CD4-positive, alpha-beta T cell treated with Interleukin-12 subunit alpha and Interleukin-12 subunit beta, for 1 hour (primary cell): Measurements from ENCODE around the gene L3MBTL4.

Experiments used
- DNase-seq: peaks from one replicate; pipeline ENCODE4 v3.0.0-alpha.2; 2020

L3MBTL4 gene

DNA sequence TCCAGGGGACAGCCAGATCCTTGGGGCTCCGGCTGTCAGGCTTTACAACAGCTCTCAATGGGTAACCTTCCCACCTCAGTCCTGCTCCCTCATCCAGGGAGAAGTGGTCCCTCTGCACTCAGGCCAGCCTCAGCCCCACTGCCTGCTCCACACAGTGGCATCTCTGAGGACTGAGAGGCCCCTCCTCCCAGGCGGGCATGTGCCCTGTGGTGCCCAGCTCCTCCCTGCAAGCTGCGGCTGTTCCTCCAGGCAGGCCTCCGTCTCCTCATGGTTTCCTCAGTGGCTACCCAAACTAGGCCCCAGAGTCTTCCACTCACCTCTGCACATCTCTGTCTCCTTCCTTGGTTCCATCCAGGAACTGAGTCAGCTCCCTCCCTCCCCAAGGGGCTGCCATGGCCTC is 437.7 kb downstream of the L3MBTL4 start:
- no peak for DNase-seq

DNA sequence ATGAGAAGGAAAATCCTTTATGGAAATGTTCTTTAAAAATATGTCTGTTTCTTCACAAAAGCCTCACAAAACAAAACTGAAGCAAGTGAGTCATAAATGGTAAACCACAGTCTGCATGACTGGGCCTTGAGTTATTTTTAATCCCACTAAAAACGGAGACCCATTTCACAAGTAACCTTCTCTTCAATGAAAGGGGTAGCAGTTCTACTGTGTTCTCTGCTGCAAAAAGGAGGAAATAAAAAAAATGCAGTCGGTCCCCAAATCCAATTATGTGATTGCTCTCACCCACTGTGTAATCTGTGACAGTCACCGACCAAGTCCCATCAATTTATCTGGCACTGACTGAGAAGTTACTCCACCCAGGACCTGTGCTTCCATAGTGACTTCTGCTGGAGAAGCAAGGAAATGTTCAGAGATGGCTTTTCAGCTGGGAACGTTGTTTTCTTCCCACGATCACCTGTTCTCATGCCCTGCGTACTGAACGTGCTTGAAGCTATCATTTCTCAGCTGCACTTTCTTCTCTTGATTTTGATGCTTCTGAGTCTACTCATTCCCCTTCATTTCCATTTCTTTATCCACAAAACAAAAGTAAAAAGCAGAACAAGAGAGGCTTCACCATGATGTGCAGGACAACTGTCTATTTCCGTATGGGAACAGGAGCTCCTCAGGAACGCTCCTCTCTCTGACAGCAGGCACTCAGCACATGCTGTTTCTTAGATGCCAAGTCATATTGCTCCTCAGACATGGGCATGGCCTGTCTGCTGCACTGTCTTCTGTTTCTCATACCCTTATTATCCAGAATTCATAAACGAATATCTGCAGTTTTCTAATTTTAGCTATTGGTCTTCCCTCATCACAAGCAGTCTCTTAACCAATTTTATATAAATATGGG is 439.4 kb downstream of the L3MBTL4 start:
- DNase-seq = no peak

DNA sequence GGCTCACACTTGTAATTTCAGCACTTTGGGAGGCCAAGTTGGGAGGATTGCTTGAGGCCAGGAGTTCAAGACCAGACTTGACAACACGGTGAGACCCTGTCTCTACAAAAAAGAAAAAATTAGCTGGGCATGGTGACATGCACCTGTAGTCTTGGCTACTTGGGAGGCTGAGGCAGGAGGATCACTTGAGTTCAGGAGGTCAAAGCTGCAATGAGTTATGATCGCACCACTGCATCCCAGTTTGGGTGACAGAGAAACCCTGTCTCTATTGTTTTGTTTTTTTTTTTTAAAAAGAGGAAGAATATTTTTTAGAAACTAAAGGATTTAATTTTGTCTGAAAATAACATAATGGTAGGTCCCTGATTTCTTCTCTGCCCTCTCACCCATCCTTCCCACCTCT is 440.0 kb downstream of the L3MBTL4 start:
- DNase-seq = no peak

DNA sequence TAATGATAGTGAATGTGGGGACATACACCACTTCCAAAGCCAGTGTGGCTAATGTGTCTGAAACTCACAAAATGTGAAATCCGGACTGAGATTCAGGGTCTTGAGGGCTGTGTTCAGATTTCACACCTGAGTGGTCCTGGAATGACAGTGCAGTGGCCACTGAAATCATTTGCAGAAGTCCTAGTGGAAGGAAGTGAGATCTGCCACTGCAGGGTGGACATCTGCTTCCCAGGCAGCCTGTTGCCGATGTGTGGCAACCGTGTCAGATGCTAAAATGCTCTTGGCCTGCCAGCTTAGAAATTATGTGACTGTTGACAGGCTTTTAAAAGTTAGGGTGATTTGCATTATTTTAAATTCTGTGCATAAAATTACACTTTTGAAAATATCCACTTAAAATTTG is 441.6 kb downstream of the L3MBTL4 start:
- no peak for DNase-seq

DNA sequence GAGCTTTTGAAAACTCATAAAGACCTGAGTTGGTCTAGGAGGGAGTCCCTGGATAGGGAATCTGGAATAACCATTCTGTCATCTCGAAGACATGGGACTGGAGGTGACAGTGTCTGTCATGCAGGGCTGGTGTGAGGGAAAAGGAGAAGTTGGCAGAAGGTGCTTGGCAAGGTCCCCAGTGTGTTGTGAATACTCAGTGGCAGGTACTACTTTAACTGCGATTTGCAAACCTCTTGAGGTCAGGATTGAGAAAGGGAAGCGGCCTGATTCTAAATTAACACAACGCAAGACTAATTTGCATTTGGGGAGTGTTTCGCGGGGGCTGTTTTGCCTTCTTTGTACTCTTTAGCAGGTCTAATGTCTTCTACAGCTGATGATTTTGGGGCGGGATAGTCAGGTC is 442.4 kb downstream of the L3MBTL4 start:
- no peak for DNase-seq

DNA sequence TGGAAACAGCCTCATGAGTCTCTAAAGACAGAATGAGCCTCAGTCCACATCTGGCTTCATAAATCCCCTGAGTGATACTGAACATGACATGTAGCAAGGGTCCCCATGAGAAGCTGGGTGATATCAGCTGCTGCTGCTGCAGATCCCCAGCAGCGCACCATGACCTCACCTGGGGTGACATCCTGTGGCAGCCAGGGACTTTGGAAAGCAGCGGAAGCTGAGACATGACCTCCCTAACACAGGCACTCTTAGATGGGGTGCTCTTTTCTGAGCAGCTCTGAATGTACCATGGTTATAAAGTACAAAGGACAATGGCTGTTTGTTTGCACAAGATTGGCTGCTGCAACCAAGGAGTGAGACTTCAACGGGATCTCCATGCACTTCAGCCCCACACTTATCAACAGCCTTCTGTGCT is 444.7 kb downstream of the L3MBTL4 start:
- no peak for DNase-seq

DNA sequence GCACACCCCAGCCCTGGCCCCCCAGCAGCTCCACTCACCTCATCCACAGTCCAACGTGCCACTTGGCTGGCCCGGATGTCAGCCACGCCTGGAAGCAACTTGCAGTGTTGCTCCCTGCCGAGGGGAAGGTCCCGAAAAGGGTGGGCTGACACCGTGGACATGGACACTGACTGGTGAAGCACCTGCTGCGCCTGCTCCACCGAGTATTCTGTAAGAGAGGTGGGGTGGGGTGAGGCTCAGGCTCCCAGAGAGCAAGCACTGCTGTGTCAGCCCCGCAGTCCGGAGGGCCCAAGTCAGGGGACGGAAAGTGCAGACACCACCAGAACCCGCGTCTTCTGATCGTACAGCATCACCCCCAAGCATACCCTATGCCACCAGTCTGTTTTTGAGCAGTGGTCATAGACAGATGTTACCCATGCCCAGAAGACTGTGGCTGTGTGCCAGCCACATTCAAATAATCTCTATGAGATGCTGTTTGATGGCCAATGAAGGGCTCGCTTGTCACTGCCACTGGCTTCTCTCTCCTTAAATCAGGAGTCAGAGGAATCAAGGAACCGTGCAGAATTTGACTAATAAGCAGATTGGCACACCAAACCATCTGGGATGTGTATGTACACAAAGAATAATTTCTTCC is 445.2 kb downstream of the L3MBTL4 start:
- DNase-seq = no peak

DNA sequence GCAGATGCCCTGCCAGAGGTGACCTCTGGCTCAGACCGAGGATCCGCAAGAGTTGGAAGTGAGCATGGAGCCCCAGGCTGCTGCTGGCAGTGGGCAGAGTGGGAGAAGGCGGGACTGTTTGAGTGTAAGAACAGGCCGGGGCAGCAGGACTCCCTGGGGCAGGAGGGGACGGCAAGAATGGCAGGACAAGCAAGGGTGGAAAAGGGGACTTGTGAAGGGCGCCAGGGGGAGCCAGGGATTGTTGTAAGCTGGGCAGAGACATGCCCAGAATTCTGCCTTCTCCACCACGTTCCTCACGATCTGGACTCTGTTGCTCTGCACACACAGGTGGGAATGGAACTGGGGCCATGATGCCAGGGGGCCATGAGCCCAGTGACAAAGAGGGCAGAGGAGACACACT is 447.0 kb downstream of the L3MBTL4 start:
- no peak for DNase-seq

DNA sequence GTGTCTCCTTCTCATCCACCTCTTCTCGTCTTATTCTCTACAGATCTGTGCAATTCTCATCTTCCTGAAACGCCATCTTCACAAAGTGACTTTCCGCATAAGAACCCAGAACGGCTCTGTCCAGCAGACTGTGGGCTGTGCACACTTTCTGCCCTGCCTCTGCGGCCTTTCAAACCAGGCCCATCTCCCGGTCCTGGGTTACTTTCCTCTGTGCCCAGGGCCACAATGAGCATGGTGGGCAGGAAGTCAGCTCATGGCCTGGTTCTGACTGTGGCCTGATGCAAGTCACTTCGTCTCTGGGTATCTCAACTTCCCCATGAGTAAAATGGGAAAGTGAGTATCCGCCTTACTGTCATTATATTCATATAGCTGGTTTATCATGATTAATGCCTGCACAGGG is 447.7 kb downstream of the L3MBTL4 start:
- no peak for DNase-seq

DNA sequence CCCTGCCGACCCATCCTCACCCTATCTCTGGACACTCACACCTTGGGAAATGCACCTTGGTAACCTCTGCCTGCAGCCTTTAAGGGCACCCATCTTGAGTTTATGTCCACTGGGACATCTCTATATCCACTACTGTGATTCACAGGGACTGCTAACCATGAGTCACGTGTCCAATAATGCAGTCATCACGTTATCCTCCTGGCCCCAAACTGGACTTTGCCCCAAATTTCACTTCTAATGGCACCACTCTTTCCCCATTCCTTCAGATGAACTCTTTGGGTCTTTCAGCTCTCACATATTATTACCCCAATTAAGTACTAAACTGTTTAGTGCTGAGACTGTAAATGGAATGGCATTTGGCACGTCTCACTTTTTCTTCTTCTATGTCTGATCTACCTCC is 448.2 kb downstream of the L3MBTL4 start:
- DNase-seq = no peak

DNA sequence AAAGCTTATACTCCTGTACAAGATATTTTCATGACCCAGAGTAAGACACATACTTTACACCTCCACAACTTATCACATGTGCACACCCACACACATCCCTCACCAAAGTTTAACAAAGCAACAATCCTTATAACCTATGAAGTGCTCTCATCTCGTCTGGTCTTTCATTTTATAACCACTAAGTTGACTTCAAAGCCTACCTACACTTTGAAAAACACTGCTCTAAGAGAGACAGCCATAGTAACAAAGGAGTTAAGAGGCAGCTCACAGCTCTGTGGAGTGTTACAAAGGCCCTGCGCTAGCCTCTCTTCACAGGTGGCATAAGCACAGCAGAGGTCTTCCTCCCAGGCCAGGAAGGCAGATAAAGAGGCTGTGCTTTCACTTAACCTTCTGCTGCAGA is 449.7 kb downstream of the L3MBTL4 start:
- no peak for DNase-seq

DNA sequence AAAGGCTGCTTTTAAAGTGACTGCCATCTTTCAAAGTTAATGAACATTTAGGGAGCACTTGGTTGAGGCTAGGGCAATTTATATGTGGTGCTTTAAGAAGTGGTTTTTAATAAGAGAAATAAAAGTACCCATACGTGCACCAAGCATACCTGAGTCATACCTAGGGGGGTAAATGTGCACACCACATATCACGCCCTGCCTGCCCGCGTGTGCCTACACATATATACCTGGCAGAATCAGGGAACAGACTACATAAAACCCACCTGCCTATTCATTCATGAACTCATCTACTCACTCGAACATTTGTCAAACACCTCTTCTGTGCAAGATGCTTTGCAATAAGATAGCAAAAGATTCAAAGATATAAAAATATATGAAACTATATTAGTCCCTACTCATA is 450.1 kb downstream of the L3MBTL4 start:
- DNase-seq = no peak

DNA sequence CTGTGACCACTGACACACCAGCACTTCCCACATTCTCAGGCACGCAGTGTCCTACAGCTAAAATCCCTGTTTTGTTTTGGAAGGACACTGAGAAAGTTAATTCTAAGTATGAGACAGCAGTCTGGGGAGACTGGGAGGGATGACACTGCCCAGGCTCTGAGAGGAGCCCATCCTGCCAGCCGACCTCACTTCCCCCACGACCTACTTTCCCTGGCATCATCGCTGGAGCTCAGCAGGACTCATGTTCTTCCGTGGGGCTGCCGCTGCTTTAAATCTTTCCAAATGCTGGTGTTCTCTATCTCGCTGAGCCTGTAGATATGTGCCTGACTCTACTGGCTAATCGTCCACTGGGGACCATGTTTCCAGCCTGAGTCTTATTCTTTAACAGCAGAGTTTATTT is 450.6 kb downstream of the L3MBTL4 start:
- no peak for DNase-seq

DNA sequence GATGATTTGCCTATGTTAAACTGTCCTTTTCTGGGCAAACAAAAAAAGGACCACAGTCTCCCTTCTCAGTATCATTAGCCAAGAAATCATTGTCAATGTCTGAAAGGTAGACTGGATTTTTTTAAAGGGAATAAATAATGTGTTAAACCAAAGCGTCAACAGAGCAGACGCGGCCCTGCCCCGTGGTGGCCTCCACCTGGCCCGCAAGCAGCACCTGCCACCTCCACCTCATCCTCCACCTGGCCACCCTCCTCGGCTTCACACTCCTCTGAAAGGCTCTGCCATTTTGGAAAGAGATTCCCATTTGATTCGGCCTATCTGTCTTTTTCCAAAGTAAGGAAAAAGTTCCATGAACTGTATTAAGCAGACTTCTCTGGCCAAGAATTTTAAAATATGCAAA is 451.4 kb downstream of the L3MBTL4 start:
- DNase-seq = no peak

DNA sequence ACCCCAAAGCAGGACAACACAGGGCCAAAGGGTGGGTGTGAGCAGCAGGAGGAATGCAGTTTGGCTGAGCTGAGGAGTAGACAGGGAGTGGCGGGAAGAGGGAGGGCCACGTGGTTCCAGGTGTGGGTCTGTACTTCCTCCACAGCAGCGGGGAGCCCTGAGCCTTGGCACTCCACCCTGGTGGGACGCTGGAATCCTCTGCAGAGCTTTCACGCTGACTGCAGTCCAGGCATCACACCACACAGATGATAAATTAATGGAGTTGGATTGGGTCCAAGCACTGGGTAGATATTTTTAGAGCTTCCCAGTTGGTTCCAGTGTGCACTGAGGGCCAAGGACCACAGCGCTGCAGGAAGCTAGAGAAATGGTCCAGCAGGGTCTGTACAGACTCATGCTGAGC is 452.3 kb downstream of the L3MBTL4 start:
- no peak for DNase-seq

DNA sequence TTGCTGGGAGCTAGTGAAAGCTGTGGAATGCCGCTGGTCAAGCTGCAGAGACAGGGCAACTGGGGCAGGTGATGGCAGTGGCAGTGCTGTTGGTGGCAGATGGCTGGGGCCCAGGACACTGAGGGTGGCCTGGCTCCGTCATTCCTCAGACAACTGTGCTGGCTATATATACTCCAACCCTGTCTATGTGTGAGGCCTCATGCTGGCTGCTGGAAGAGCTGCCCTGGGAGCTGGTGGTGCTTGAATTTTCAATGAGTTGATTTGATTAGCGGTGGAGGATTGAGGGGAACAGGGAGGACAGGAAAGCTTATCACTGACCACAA is 452.9 kb downstream of the L3MBTL4 start:
- no peak for DNase-seq

DNA sequence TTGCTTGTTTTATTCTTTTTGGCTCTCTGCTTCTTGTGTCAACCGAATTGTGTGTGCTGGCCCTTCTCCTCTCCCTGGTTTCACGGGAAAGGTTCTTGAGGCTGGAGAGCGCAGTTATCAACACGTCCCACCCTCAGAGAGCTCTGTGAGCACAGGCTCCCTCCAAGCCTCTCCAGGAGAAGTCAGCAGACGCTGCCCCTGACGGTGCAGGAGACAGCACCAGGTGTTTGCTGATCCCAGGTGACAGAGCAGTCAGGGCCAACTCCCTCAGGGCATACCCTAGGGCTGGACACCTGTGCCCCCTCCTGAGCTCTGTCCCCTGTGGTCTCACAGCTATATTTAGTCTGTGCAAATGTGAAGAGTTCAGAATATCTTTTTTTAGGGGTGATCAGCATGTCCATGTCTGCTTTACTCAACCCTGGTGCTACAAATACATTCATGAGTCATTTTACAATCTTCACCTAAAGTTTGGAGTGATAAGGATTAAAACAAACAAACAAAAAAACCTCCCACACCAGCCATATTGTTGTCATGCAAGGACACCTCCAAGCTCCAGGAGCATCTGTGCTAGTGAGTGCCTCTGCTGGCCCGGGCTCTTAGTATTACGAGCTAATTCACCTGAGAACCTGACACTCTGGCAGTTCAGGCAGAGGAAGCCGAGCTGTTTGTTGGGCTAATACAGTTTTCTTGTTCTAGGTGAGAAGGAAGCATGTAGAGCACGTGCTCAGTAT is 453.4 kb downstream of the L3MBTL4 start:
- DNase-seq = no peak

DNA sequence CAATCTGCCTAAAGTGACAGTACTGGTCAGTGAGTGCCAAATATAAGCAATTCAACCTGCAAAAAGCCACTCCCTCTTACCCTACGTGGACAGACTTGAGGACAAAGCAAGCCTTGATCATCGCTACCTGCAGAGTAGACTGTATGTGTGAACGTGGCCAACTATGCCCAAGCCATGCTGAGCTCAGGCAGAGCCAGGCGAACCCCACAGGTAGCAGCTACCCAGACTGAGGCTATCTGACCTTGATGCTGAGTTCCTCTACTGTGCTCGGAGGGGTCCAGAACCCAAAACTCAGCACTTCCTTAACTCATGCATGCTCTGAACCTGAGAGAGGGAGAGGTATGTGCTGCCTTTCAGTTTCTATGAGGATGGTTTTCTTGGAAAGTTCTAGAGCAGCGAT is 455.9 kb downstream of the L3MBTL4 start:
- DNase-seq = no peak

DNA sequence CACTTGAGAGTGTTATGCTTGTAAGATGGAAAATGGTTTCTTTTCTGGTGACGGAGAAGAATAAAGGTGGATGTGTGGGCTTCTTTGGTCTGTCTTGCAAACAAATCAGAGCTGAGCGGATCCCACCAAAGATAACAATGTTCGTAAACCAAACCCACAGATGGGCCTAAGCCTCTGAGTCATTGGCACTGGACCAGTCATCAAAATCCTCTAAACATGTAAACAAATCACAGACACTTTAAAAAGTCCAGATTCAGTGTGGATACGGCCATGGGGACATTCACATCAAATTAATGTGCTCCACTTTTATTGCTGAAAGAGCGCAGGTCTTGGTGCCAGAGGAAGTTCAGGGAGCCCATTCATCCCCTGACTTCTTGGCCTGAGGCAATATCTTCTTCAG is 458.9 kb downstream of the L3MBTL4 start:
- no peak for DNase-seq

DNA sequence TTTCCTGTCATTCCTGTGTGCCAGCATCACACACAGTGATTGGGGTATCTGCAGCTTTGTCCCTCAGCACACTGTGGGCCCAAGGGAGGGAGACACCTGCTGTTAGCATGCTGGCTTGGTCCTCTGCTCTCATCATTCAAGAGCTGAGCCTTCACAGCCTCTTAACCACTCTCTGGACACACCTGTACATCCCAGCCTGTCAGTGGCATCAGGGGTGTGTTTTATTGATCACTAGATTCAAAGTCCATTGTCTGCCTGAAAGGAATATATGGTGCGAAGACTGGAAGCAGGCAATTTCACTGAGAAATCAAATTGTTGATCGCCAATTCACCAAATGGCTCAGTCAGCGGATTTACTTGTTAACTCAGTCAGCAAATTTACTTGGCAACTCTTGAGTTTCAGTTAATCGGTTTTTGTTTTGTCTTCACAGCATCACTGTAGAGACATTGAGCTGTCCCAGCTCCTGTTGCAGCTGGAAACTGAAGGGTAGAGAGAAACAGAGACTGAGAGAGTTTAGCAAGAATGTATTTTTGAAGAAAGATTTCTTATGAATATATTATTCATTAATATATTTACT is 463.1 kb downstream of the L3MBTL4 start:
- DNase-seq = no peak

DNA sequence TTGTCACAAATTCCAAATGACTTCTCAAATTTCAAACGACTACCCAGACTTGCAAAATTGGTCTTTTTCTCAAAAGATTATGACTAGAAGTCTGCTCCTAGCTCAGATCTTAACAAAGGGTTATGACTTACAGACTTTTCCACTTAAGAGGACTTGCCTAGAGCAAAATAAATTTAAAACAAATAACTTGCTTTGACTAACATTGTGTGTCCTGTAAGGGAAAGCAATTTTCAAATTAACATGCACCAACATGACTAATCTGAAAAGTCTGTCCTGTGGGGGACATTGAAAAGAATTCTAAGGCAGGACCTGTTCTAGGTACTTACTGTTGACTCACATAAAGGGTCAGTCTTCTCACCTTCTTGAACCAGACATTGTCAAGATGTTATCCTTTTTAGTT is 465.9 kb downstream of the L3MBTL4 start:
- DNase-seq = no peak

DNA sequence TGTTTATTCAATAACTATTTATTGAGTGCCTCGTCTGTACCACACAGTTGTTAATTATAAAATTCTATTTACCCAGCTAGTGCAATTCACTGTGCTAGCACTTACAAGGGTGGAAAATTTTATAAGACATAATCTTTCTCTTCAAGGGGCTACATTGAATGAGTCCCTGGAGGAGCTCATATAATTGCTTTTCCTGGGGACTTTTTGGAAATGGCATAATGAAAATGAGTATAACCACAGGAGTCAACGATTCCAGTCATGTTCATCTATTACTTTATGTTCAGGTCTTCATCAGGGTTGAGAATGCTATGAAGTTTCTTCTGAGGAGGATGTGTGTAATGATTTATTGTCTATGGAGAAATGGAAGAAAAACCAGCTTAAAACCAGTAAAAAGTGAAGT is 466.5 kb downstream of the L3MBTL4 start:
- no peak for DNase-seq

DNA sequence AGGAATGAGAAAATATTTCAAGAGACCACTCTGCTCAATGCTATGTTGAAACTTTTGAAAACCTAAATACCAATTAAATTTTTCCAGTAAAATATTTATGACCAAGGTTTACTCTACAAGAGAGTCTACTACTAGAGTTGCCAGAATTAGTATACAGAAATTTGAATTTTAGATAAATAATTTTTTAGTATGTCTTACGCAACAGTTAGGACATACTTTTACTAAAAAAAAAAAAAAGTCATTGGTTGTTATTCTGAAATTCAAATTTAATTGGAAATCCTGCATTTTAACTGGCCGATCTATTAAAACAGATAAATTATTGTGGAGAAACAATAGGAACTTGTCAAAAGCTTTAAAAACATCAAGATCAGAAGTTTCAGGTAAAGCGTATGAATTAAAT is 470.3 kb downstream of the L3MBTL4 start:
- no peak for DNase-seq

DNA sequence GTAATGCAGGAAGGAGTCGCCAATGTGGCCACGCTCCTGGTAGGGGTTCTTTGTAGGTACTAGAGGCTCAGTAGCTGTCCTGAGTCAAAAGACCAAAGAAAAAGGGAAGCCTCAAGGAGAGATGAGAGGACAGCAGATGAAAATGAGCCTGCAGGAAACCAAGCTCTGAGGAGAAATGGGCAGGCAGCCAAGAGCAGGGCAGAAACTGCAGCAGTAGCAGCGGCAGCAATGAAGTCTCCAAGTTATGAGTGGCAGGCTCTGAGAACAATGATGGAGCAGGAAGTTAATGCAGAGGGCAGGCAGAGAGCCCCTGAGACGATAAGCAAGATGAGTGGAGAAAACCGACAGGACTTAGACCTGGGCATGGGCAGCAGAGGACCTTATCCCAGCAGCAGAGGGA is 471.2 kb downstream of the L3MBTL4 start:
- DNase-seq = no peak
